Measurements from ENCODE around the gene PPARG.
A peak's percentile ranks its signal among the peaks of the same experiment; 100 is the strongest.

Gene PPARG

GRCh38 chr3:12440927-12441714 lies 152.3 kb downstream of the PPARG start:
- no peaks in the 10 kb centered on the region for H3K36me3 ChIP-seq (ENCODE audit: low read depth)
- no peak for ATAC-seq (ENCODE audit: low read depth)
- no peaks in the 10 kb centered on the region for H3K27me3 ChIP-seq (ENCODE audit: insufficient read depth, poor library complexity, severe bottlenecking)
- TF ChIP-seq CTCF (IDR thresholded peaks at IDR 0.05; ENCODE audit: poor library complexity, severe bottlenecking), result no peak
- peaks cover 16% of the 10 kb centered on the region for H3K4me1 ChIP-seq (ENCODE audit: insufficient read depth, poor library complexity, severe bottlenecking)
- DNase-seq (ENCODE audit: low spot score), result no peak
- H3K9me3 ChIP-seq (ENCODE audit: severe bottlenecking), result no peaks in the 10 kb centered on the region
- no peak overlapping the region for H3K27ac ChIP-seq (ENCODE audit: poor library complexity, severe bottlenecking)
- no peak overlapping the region for H3K4me3 ChIP-seq (ENCODE audit: severe bottlenecking)

- Histone ChIP-seq H3K27ac (ENCODE audit: poor library complexity, severe bottlenecking) (no peak overlapping the region), H3K36me3 (ENCODE audit: low read depth) (no peaks in the 10 kb centered on the region), H3K27me3 (ENCODE audit: insufficient read depth, poor library complexity, severe bottlenecking) (no peaks in the 10 kb centered on the region), H3K4me3 (ENCODE audit: severe bottlenecking) (no peak overlapping the region), H3K9me3 (ENCODE audit: severe bottlenecking) (no peaks in the 10 kb centered on the region), H3K4me1 (ENCODE audit: insufficient read depth, poor library complexity, severe bottlenecking) (peaks cover 16% of the 10 kb centered on the region)
- TF ChIP-seq CTCF (IDR thresholded peaks at IDR 0.05; ENCODE audit: poor library complexity, severe bottlenecking), result no peak
- no peak for ATAC-seq (ENCODE audit: low read depth)
- DNase-seq (ENCODE audit: low spot score), result no peak
Measured at GRCh38 chr3:12442654-12443501, 154.0 kb downstream of the PPARG start.

GRCh38 chr3:12443781-12444522 lies 155.1 kb downstream of the PPARG start:
- no peak for ATAC-seq (ENCODE audit: low read depth)
- no peak for TF ChIP-seq CTCF (IDR thresholded peaks at IDR 0.05; ENCODE audit: poor library complexity, severe bottlenecking)
- Histone ChIP-seq H3K27ac (ENCODE audit: poor library complexity, severe bottlenecking) (peak overlapping the region; percentile 75), H3K4me1 (ENCODE audit: insufficient read depth, poor library complexity, severe bottlenecking) (peaks cover 16% of the 10 kb centered on the region), H3K9me3 (ENCODE audit: severe bottlenecking) (no peaks in the 10 kb centered on the region), H3K27me3 (ENCODE audit: insufficient read depth, poor library complexity, severe bottlenecking) (no peaks in the 10 kb centered on the region), H3K4me3 (ENCODE audit: severe bottlenecking) (no peak overlapping the region), H3K36me3 (ENCODE audit: low read depth) (no peaks in the 10 kb centered on the region)
- DNase-seq (ENCODE audit: low spot score), result no peak

GRCh38 chr3:12444582-12445471 lies 156.0 kb downstream of the PPARG start:
- Histone ChIP-seq H3K27ac (ENCODE audit: poor library complexity, severe bottlenecking) (peak overlapping the region; percentile 75), H3K27me3 (ENCODE audit: insufficient read depth, poor library complexity, severe bottlenecking) (no peaks in the 10 kb centered on the region), H3K9me3 (ENCODE audit: severe bottlenecking) (no peaks in the 10 kb centered on the region), H3K36me3 (ENCODE audit: low read depth) (no peaks in the 10 kb centered on the region), H3K4me3 (ENCODE audit: severe bottlenecking) (no peak overlapping the region), H3K4me1 (ENCODE audit: insufficient read depth, poor library complexity, severe bottlenecking) (peaks cover 16% of the 10 kb centered on the region)
- TF ChIP-seq CTCF (IDR thresholded peaks at IDR 0.05; ENCODE audit: poor library complexity, severe bottlenecking), result no peak
- peak; percentile 62 for DNase-seq (ENCODE audit: low spot score)
- ATAC-seq (ENCODE audit: low read depth), result peak; percentile 81

Measured in RWPE2 (cell line).